ENCODE measurements around the gene MORC3. TPM values are rescaled to one million over a fixed set of nuclear protein-coding genes. Genes with fewer than 3 reads are reported as not detected.

Gene MORC3
- total RNA-seq, 1 donor from 2014 or later = 42.3 TPM

DNA sequence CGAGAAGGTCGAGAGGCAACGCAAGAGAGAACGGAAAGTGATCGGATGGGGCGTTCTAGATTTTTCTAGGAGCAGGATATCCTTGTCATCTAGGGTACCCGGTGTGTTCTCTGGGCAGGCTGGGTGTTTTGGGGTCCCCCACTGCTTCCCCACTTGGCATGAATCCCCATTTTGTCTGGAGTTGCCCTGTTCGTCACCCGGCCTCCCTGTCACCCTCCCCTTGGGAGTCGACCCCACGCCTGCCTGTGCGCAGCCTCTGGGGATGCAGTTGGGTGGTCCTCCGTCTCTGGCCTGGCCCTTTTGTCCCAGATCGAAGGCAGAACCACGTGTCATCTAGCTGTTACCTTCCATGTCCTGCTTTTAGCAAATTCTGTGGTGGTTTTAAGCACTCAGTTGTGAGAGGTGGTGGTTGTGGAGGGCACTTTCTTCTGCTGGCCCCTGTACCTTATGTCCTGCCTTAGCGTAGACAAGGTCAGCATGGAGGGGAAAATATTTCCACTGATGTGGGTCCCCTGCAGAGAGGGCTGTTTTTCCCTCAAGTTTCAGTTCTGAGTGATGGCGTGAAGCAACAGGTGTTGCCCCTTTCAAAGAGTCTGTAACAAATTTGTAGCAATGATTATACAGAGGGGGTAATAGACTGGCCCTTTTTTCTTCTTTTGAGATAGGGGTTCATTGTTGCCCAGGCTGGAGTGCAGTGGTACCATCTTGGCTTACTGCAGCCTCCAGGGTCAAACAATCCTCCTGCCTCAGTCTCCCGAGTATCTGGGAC, 100.8 kb downstream of the MORC3 start:
- Histone ChIP-seq H3K9me3 (no peaks in the 10 kb centered on the region), H3K27ac (no peak overlapping the region), H3K4me3 (no peak overlapping the region), H3K27me3 (ENCODE audit: low read depth) (no peaks in the 10 kb centered on the region), H3K36me3 (peaks cover 7% of the 10 kb centered on the region), H3K4me1 (peaks cover 4% of the 10 kb centered on the region)
- no peak for ATAC-seq
- TF ChIP-seq, protein P1, sequence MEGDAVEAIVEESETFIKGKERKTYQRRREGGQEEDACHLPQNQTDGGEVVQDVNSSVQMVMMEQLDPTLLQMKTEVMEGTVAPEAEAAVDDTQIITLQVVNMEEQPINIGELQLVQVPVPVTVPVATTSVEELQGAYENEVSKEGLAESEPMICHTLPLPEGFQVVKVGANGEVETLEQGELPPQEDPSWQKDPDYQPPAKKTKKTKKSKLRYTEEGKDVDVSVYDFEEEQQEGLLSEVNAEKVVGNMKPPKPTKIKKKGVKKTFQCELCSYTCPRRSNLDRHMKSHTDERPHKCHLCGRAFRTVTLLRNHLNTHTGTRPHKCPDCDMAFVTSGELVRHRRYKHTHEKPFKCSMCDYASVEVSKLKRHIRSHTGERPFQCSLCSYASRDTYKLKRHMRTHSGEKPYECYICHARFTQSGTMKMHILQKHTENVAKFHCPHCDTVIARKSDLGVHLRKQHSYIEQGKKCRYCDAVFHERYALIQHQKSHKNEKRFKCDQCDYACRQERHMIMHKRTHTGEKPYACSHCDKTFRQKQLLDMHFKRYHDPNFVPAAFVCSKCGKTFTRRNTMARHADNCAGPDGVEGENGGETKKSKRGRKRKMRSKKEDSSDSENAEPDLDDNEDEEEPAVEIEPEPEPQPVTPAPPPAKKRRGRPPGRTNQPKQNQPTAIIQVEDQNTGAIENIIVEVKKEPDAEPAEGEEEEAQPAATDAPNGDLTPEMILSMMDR (IDR thresholded peaks at IDR 0.05) = no peak
- DNase-seq = no peak
- intact Hi-C loops (cut with DNase I) = no loop called here

DNA sequence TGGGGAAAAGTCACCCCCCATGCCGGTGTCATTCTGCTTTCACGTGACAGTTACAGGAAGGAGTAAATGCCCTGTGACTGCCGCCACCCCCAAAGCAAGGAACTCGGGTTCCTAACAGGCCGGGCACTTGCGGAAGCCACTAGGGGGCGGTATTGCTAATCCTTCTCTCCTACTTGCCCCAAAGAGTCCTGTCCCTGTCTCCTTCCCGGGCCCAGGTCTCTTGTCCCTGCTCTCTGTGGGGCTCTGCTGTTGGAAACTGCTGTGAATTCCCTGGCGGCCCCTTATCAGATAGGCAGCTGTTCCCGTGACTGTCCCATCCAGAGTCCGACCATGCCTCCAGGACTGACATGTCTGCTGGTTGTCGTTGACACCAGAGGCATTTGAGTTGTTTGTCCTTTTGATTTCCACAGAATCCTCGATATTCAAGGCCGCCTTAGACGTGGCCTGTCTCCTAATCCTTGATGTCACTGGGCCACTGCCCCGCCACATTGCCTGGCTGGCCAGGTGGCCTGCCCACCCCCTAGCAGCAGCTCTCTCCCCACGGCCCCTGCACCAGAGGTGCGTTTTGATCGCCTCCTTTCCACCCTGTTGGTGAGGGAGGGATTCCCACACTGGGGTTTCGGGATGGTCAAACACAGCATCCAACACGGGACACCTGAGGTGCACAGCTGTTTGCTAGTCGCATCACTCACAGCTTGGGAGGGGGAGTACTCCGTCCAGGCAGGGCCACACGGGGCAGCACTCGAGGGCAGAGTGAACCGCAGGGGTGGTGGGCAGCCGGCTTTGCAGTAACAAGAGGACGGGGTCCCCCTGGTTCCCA, 102.5 kb downstream of the MORC3 start:
- Histone ChIP-seq H3K4me1 (peaks cover 4% of the 10 kb centered on the region), H3K27me3 (ENCODE audit: low read depth) (no peaks in the 10 kb centered on the region), H3K27ac (no peak overlapping the region), H3K9me3 (no peaks in the 10 kb centered on the region), H3K4me3 (no peak overlapping the region), H3K36me3 (no peaks in the 10 kb centered on the region)
- intact Hi-C loops (cut with DNase I) = no loop called here
- DNase-seq (peak; percentile 63), ATAC-seq (peak in 1 of 2 donors; percentile 26)
- TF ChIP-seq, protein P1 (IDR thresholded peaks at IDR 0.05) = peak; percentile 60

DNA sequence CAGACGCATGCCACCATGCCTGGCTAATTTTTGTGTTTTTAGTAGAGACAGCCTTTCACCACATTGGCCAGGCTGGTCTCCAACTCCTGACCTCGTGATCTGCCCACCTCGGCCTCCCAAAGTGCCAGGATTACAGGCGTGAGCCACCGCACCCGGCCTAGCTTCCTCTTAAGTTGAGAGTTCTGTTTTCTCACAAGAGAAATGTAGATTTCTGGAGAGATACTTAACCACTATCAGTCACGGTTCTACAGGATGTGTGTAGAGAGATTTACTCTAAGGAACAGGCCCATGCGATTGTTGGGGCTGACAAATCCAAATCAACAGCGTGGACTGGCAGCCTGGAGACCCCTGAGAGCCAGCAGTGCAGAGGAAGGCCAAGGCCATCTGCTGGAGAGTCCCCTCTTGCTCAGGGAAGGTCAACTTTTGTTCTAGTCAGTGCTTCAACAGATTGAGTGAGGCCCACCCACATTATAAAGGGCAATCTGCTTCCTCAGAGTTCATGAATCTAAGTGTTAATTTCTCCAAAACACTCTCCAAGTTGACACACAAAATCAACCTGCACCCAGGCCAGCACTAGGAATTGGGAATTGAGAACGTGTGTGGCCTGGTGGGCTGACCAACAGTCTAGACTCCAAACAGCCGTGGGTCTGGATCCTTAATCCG, 103.9 kb downstream of the MORC3 start:
- ATAC-seq (no peak), DNase-seq (no peak)
- Histone ChIP-seq H3K27me3 (ENCODE audit: low read depth) (no peaks in the 10 kb centered on the region), H3K4me3 (no peak overlapping the region), H3K36me3 (no peaks in the 10 kb centered on the region), H3K27ac (no peak overlapping the region), H3K4me1 (peaks cover 8% of the 10 kb centered on the region), H3K9me3 (no peaks in the 10 kb centered on the region)
- TF ChIP-seq, protein P1 (IDR thresholded peaks at IDR 0.05) = no peak
- intact Hi-C loops (cut with DNase I) = no loop called here

DNA sequence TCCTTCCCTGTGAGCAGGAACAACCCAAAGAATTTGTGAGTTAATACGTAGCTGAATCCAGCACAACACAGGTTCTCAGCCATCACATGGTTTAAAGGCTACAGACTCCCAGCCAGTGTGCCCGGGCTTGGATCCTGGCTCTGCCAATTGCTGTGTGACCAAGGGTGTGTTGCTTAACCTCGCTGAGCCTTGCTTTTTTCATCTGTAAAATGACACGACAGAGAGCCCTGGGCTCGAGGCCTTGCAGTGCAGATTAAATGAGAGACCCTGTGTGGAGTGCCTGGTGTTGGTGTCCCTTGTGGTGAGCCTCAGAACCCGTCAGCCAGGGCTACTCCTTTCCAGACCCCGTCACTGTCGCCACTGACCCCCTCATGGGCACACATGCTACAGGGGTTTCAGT, 104.6 kb downstream of the MORC3 start:
- Histone ChIP-seq H3K36me3 (no peaks in the 10 kb centered on the region), H3K4me1 (peaks cover 13% of the 10 kb centered on the region), H3K9me3 (no peaks in the 10 kb centered on the region), H3K4me3 (no peak overlapping the region), H3K27me3 (ENCODE audit: low read depth) (no peaks in the 10 kb centered on the region), H3K27ac (no peak overlapping the region)
- DNase-seq = no peak
- no peak for ATAC-seq
- TF ChIP-seq, protein P1 (IDR thresholded peaks at IDR 0.05) = no peak
- intact Hi-C loops (cut with DNase I) = no loop called here

DNA sequence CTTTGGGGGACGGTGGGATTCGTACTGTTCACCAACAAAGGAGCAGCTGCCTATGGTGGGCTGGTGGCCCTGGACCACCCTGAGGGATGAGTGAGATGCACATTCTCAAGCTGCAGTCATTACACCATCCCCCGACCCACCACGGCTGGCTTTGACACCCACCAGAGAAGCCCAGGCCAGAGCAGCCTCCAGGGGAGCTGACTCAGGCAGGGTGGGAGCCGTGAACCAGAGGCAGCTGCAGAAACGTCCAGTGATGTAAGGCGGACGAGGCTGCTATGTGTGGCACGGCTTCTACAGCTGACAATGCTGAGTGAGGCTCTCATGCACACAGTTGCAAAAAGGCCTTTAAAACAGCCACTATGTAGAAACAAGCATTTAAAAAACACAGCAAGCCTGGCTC, 105.3 kb downstream of the MORC3 start:
- TF ChIP-seq, protein P1 (IDR thresholded peaks at IDR 0.05) = no peak
- Histone ChIP-seq H3K4me3 (no peak overlapping the region), H3K27me3 (ENCODE audit: low read depth) (no peaks in the 10 kb centered on the region), H3K36me3 (no peaks in the 10 kb centered on the region), H3K4me1 (peaks cover 14% of the 10 kb centered on the region), H3K9me3 (no peaks in the 10 kb centered on the region), H3K27ac (no peak overlapping the region)
- intact Hi-C loops (cut with DNase I) = no loop called here
- ATAC-seq = no peak
- no peak for DNase-seq

Other genes starting within 250 kb of the MORC3 start
- 4.3 TPM for gene CBR3, start 185.1 kb upstream of the MORC3 start, total RNA-seq
- 24.6 TPM for gene DOP1B, start 163.4 kb upstream of the MORC3 start, total RNA-seq
- 1.8 TPM for gene CHAF1B, start 65.2 kb downstream of the MORC3 start, total RNA-seq
- not detected for gene CLDN14, start 159.9 kb downstream of the MORC3 start, total RNA-seq

All from lower lobe of right lung (tissue), 2 donors.